GM19455 (cell line): ENCODE measurements around the gene LSMEM2.
A peak's percentile ranks its signal among the peaks of the same experiment; 100 is the strongest.
"Not testable (repeated sequence)": the region's sequence is repeated elsewhere in the genome, so short reads cannot be mapped to it uniquely, and the experiment has no call there.

Experiments used
- ATAC-seq: cut with Tn5 transposase; IDR thresholded peaks from one replicate; pipeline ENCODE4 v1.9.1; 2021; ENCODE audit not compliant: unreplicated experiment

LSMEM2 gene

GRCh38 chr3:50276762-50277101 lies 2.2 kb upstream of the LSMEM2 start:
- ATAC-seq = no peak

GRCh38 chr3:50278123-50278879 lies 586 bp upstream of the LSMEM2 start:
- no peak for ATAC-seq

- no peak for ATAC-seq
Measured at GRCh38 chr3:50279255-50280016, 549 bp downstream of the LSMEM2 start.

- ATAC-seq = not testable (repeated sequence)
Measured at GRCh38 chr3:50284121-50284520, 5.2 kb downstream of the LSMEM2 start.

GRCh38 chr3:50286322-50287227 lies 7.7 kb downstream of the LSMEM2 start:
- no peak for ATAC-seq

GRCh38 chr3:50287262-50287661 lies 8.4 kb downstream of the LSMEM2 start:
- ATAC-seq = no peak

- no peak for ATAC-seq
Measured at GRCh38 chr3:50288387-50289007, 9.6 kb downstream of the LSMEM2 start.

- ATAC-seq = no peak
Measured at GRCh38 chr3:50289130-50289529, 10.2 kb downstream of the LSMEM2 start.

GRCh38 chr3:50290161-50290641 lies 11.3 kb downstream of the LSMEM2 start:
- no peak for ATAC-seq

GRCh38 chr3:50292159-50293078 lies 13.5 kb downstream of the LSMEM2 start, which contains the start of gene IFRD2:
IFRD2 (minus strand) TSS chr3:50292429; CDS start chr3:50292274, 155 bp downstream.
- peak; percentile 93 for ATAC-seq

GRCh38 chr3:50293079-50293801 lies 14.4 kb downstream of the LSMEM2 start:
- ATAC-seq = no peak

- ATAC-seq = no peak
Measured at GRCh38 chr3:50294089-50294488, 15.2 kb downstream of the LSMEM2 start.

- no peak for ATAC-seq
Measured at GRCh38 chr3:50294492-50295403, 15.9 kb downstream of the LSMEM2 start.

GRCh38 chr3:50295553-50296431 lies 16.9 kb downstream of the LSMEM2 start:
- ATAC-seq = no peak

- ATAC-seq = no peak
Measured at GRCh38 chr3:50296721-50297383, 18.0 kb downstream of the LSMEM2 start.

- ATAC-seq = no peak
Measured at GRCh38 chr3:50297384-50297775, 18.5 kb downstream of the LSMEM2 start.
